Measurements from ENCODE around the gene CHAT.

Gene CHAT

DNA sequence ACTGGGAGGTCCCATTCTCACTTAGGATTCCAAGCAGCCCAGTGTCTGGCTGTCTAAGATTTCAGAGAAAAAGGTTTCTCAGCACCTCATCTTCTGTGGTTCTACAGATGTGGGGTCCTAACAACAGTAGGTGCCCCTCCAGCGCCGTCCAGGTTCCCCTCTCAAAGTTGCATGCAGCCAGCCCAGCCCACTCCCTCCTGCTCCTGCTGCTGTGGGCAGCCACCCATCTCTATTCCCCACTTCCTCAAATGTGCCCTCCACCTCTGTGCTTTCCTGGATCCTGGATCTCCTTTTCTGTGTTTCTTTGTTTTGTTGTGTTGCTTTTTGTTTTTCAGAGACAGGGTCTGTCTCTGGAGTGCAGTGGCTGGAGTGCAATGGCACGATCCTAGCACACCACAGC lies 17.0 kb upstream of the CHAT start:
- H3K4me3 ChIP-seq (ENCODE audit: low read depth, low read length) = no peak overlapping the region

- H3K4me3 ChIP-seq (ENCODE audit: low read depth, low read length) = no peak overlapping the region
Measured at GRCh38 chr10:49597426-49598163, 16.2 kb upstream of the CHAT start.

DNA sequence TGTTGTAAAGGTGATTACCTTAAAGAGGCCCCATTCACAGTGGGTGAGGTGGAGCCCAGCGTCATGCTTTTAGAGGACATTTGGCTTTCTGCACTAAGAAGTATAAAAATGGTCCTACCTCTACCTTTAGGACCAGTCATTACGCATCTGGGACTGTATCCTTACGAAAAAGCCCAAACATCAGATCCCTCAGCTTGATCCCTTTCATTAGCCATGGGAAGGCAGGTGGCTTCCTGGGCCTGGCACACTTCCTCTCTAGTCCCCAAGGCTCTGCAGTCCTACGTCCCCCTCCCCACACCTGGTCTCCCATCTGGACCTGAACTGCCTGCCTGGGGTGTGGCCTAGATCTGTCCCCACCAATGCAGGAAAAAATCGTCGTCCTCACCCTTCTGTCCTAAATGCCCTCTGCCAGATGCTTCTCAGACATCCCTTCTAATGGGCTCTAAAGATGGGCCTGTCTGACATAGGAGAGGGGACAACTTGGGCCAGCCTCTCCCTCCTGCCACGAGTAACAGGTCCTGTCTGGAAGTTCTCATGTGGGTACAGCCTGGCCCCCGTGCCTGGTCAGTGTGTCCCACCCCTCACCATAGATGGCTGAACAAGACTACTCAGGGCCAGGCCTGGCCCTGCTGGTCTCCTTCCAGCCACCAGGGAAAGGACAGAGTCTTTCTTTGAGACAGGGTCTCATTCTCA lies 15.5 kb upstream of the CHAT start:
- no peak overlapping the region for H3K4me3 ChIP-seq (ENCODE audit: low read depth, low read length)

DNA sequence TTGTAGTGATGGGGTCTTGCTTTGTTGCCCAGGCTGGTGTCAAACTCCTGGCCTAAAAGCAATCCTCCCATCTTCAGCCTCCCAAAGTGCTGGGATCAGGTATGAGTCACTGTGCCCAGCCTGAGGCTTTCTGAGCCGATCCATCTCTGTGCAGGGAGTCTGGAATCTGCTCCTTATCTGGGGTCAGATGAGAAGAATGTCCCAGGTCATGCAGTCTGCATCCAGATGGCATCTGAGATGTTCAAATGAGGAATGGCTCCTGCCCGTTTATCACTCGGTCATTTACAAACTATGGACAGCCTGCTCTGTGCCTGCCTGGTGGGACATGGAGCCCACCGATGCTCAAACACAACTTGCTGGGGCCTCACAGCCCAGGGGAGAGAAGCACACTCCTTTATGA lies 14.9 kb upstream of the CHAT start:
- no peak overlapping the region for H3K4me3 ChIP-seq (ENCODE audit: low read depth, low read length)

GRCh38 chr10:49599546-49599945 lies 14.3 kb upstream of the CHAT start:
- H3K4me3 ChIP-seq (ENCODE audit: low read depth, low read length) = no peak overlapping the region

DNA sequence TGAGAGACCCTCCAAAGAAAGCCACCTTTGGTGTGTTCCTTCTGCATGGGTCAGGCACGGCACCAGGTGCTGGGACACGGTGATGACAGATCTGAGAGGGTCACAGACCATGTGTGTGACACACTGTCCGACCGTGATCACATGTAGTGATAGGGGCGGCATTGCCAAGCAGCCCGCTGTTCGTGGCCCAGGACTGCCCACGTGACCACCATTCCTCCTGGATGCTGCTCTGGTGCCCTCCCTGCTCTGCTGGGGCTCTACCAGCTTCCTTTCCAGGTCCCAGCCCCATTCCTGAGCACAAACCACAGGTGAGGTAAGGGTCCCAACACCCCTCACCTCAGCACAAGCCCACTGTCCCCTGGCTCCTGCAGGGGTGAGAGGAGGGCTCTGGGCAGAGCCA lies 13.8 kb upstream of the CHAT start:
- no peak overlapping the region for H3K4me3 ChIP-seq (ENCODE audit: low read depth, low read length)

DNA sequence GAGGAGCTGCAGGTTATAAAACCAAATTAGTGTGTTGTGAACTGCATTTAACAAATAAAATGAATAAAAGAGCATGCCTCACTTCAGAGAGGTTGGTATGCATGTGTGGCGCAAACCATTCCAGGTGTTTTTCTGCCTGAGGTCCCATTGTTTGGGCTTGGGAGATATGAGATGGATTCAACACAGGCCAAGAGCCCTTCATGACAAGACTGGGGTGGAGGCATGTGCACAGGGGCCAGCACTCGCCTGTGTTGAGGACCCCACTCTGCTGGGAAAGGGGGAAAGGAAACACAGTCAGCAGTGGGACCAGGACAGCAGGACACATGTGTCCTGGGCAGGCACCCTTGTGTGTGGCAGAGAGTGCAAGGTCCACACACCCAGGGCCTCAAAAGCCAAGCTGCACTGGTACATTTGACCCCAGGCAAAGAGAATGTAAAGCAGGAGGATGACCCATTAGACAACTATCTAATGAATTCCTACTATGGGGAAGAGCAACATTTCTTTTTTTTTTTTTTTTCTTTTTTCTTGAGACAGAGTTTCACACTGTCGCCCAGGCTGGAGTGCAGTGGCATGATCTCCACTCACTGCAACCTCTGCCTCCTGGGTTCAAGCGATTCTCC lies 12.9 kb upstream of the CHAT start:
- no peak overlapping the region for H3K4me3 ChIP-seq (ENCODE audit: low read depth, low read length)

- H3K4me3 ChIP-seq (ENCODE audit: low read depth, low read length) = no peak overlapping the region
Measured at GRCh38 chr10:49601857-49602256, 12.0 kb upstream of the CHAT start.

- H3K4me3 ChIP-seq (ENCODE audit: low read depth, low read length) = no peak overlapping the region
Measured at GRCh38 chr10:49602380-49603023, 11.3 kb upstream of the CHAT start.

DNA sequence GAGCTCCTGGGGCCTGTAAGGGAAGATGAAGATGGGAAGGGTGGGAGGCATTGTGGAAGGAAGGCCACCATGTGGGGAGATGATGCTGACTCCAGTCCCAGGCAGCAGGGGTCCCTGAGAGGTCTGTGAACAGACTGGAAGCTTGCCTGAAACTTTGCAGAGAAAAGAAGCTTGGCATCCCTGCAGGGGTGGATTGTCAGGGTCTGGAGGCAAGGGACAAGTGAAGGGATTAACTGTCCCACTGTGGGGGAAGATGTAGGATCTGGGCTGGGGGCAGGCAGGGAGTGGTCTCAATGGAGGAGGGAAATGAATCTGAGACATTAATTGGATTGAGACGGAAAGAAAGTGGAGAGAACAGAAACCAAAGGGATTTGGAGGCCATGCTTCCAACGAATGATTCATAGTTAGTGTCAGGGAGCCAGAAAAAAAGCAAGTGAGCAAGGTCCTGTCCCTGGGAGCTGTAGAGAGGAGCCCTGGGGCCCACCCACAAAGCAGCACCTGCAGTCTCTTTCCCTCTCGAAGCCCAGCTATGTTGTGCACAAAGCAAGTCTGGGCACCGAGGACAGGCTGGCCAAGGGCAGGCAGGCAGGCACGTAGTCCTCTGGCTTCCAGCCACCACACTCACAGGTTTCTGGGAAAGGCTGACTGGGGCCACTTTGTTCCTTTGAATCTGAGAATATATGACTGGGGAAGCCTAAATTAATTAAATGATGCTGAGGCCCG lies 8.5 kb upstream of the CHAT start:
- no peak overlapping the region for H3K4me3 ChIP-seq (ENCODE audit: low read depth, low read length)

DNA sequence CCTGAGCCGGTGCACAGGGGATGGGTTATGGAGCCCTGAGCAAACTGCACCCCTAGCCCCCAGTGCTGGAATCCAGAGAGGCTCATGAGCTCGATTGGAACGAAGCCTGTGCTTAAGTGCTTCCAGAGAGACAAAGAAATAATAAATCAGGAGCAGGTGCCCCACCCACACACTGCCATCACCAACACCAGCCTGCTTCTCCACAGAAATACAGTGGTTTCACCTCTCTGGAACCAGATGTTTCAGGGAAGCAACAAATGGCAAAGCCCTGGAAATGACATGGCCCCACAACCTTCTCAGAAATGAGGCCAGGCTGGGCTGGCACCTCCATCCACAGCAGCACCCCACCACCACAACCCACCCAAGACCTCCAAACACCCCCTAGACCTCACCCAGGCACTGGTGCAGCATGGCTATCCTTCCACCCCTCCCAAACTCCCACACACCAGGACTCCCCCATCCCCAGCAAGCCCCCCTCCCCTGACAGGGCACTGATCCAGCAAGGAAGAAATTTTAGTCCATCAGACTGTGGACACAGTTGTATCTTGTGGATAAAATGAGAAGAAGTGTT lies 7.8 kb upstream of the CHAT start:
- H3K4me3 ChIP-seq (ENCODE audit: low read depth, low read length) = no peak overlapping the region

DNA sequence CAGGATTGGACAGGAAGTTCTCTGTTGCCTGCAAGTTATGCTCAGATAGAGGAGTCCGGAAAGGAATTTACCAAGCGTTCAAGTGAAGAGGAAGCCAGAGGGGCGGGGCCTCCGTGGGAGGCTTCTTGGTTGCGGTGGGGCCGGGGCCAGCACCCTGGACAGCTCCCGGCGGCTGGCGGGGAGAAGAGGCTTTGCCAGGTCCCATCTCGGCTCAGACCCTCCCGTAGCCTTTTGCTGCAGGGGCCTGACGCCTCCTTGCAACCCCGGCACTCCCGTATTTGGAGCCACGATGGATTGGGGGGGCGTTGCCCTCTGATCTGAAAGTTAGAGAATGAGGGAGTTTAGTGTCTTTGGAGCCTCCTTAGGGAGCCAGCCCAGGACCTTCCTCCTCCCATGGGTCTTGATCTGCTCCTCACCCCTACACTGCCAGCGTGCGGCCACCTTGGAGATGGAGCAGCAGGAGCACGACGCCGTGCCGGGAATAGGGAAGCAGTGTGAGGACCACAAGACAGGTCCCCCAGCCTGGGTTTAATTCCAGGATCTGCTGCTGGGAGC lies 6.8 kb upstream of the CHAT start:
- H3K4me3 ChIP-seq (ENCODE audit: low read depth, low read length) = no peak overlapping the region

DNA sequence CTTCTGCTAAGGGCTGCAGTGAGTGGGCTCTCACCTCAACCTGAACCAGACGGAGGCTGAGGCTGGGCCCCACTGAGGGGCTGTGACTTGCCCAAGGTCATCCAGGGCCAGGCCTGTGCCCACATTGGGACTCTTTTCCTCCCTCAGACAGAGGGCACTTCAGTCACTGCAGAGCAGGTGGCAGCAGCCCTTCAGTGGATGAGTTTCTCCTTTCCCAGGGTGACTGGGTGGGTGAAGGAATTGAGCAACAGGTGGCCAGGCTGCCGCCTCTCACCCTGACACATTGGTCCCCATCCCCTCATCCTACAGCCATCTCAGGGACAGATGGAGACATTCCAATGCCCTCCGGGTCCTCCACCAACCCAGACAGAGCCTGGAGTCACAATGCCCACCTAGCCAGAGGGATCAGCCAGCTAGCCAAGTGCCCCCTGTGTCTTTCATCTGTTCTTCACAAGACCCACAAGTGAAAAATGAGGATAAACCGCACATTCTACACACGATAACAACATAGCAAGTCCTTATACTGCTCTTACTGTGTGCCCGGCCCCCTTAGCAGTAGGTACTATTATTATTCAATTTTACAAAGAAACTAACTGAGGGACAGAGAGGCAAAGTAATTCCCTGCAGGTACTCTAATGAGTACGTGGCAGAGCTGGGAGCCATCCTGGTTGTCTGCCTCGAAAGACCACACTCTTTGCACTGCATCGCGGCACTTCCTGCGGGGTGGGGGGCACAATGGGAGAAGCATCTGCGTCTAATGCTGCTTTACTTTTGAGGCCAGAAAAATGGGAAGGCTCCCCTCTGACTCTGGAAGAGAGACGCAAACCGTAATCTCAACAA lies 5.5 kb upstream of the CHAT start:
- peak overlapping the region; percentile 53 for H3K4me3 ChIP-seq (ENCODE audit: low read depth, low read length)

- peak overlapping the region; percentile 53 for H3K4me3 ChIP-seq (ENCODE audit: low read depth, low read length)
Measured at GRCh38 chr10:49609006-49609282, 4.9 kb upstream of the CHAT start.

DNA sequence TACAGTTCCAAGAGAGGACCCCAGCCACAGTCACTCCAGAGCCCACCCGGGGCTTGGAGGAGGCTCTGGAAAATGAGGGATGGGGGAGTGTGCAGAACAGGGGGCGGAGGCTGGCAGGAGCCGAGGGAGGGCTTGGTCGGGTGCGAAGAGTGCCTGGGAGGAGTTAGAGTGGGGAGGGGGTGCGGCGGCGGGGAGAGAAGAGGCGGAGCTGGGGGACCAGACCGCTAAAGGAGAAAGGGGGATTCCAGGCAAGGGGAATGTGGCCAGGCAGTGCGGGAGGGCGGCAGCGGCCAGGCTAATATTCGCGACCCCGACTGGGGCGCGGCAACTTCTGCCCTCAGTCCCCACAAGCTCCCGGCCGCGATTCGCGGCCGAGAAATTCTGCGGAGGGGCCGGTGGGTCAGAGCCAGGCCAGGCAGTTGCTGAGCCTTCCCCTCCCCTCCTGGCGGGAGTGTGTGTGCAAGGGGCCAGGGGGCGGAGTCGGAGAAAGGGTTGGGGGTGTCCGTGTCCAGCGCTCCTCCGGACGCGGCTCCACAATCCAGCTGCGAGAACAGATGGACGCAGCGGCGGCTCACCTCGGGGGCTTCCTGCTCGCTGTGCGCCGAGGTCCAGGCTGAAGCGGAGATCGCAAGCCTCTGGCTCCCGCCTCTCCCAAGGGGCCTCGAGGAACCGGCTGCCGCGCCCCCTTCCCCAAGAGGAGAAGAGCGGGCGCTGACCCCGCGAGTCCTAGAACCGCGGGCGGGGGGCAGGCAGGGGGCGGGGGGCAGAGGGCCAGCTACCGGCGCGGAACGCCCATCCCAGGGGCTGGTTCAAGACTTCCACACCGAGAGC lies 4.3 kb upstream of the CHAT start:
- peak overlapping the region; percentile 53 for H3K4me3 ChIP-seq (ENCODE audit: low read depth, low read length)

DNA sequence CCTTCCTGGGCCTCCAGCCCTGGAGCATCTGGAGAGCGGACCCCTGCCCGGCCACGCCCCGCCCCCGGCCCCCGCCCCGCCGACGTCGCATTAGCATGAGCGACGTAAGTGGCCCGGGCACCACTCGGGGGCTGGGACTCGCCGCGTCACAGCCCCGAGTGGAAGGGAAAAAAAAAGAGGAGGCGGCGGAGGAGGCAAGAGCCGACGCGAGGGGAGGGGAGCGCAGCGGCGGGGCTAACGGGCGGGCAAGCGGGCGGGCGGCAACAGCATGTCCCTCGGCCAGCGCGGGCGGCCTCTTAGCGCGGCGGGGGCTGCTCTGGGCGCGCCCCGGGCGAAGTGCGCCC lies 3.8 kb upstream of the CHAT start, which contains the start of gene SLC18A3:
Gene SLC18A3 (plus strand): TSS at position 197 of the 344 bp plus-strand sequence. CDS start 431 bp downstream, outside the sequence.
- H3K4me3 ChIP-seq (ENCODE audit: low read depth, low read length) = peak within 1 kb of the TSS; percentile 53

- H3K4me3 ChIP-seq (ENCODE audit: low read depth, low read length) = peak overlapping the region; percentile 20
Measured at GRCh38 chr10:49610458-49611165, 3.2 kb upstream of the CHAT start.

GRCh38 chr10:49611166-49611815 lies 2.5 kb upstream of the CHAT start:
- no peak overlapping the region for H3K4me3 ChIP-seq (ENCODE audit: low read depth, low read length)
